Measurements from ENCODE around the gene ZNF493. TPM values are rescaled to one million over a fixed set of nuclear protein-coding genes. Genes with fewer than 3 reads are reported as not detected.

ZNF493 gene
- total RNA-seq, 1 donor from 2014 or later, result 34.6 TPM

DNA sequence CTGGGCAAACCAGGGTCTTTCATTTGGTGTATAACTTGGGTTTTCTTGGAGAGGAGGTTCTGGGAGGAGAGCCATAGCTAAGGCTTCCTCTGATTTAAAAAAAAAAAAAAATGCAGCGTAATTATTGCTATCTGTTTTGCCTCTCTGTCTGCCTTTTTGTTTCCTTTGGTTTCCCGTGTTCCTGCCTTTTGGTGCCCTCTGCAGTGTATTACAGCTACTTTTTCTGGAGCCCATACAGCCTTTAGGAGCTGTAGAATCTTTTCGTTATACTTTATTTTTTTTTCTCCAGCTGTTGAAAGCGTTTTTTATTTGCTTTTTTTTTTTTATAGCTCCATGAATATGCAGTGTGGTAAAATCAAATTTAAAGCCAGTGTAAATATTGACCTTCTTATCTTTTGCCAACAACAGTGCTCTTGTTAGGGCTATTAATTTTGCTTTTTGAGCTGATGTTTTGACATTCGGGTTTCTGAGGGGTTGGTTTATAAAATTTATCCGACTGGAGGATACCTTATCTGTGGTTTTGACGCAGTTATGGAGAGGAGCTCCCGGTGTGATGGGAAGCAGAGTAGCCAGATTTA lies 38.1 kb downstream of the ZNF493 start:
- no peak for TF ChIP-seq POLR2A (IDR thresholded peaks at IDR 0.05)
- TF ChIP-seq POLR2AphosphoS5 (IDR thresholded peaks at IDR 0.05; ENCODE audit: insufficient read depth in 1 of 2, low read depth in 1 of 2), result no peak
- TF ChIP-seq, protein P1, sequence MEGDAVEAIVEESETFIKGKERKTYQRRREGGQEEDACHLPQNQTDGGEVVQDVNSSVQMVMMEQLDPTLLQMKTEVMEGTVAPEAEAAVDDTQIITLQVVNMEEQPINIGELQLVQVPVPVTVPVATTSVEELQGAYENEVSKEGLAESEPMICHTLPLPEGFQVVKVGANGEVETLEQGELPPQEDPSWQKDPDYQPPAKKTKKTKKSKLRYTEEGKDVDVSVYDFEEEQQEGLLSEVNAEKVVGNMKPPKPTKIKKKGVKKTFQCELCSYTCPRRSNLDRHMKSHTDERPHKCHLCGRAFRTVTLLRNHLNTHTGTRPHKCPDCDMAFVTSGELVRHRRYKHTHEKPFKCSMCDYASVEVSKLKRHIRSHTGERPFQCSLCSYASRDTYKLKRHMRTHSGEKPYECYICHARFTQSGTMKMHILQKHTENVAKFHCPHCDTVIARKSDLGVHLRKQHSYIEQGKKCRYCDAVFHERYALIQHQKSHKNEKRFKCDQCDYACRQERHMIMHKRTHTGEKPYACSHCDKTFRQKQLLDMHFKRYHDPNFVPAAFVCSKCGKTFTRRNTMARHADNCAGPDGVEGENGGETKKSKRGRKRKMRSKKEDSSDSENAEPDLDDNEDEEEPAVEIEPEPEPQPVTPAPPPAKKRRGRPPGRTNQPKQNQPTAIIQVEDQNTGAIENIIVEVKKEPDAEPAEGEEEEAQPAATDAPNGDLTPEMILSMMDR (IDR thresholded peaks at IDR 0.05), result no peak
- H3K36me3 ChIP-seq, result no peaks in the 10 kb centered on the region
- no peak overlapping the region for H3K27ac ChIP-seq
- H3K27me3 ChIP-seq, result no peaks in the 10 kb centered on the region
- H3K4me1 ChIP-seq, result no peaks in the 10 kb centered on the region
- H3K4me3 ChIP-seq, result no peak overlapping the region
- intact Hi-C loops (cut with DNase I), result no loop called here
- no peak for DNase-seq (ENCODE audit: extremely low spot score in 2 of 2)
- H3K9me3 ChIP-seq, result no peaks in the 10 kb centered on the region

DNA sequence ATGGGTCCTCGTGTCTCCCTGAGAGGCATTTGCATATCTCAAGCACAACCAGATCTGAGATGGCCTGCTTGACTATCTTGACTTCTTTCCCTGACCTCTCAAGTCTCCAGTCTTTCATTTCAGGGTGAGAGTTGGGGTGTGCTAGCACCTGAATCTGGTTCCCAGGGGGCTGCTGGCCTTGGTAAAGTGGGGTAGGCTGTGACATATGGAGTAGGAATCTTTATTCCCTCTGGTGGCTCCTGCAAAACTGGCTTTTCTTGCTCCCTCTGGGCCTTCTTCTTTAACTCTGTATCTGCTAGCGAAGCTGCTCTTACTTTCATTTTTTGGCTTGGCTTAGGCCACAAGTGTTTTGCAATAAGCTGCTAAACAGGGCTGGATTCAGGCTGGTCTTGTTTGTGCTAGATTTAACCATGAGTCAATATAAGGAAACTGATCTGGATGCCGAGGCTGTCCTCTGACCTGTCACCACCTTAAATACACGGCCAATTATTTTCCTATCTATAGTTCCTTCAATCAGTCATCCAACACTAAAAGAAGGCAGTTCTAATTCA lies 42.3 kb downstream of the ZNF493 start:
- DNase-seq (ENCODE audit: extremely low spot score in 2 of 2), result no peak
- intact Hi-C loops (cut with DNase I), result no loop called here
- H3K4me3 ChIP-seq, result peak overlapping the region in 1 of 2 donors; percentile 16
- H3K27ac ChIP-seq, result peak overlapping the region; percentile 38
- H3K27me3 ChIP-seq, result no peaks in the 10 kb centered on the region
- H3K4me1 ChIP-seq, result no peaks in the 10 kb centered on the region
- no peaks in the 10 kb centered on the region for H3K9me3 ChIP-seq
- TF ChIP-seq, protein P1 (IDR thresholded peaks at IDR 0.05), result no peak
- TF ChIP-seq POLR2AphosphoS5 (IDR thresholded peaks at IDR 0.05; ENCODE audit: insufficient read depth in 1 of 2, low read depth in 1 of 2), result peak in 1 of 2 donors; percentile 78
- H3K36me3 ChIP-seq, result no peaks in the 10 kb centered on the region

DNA sequence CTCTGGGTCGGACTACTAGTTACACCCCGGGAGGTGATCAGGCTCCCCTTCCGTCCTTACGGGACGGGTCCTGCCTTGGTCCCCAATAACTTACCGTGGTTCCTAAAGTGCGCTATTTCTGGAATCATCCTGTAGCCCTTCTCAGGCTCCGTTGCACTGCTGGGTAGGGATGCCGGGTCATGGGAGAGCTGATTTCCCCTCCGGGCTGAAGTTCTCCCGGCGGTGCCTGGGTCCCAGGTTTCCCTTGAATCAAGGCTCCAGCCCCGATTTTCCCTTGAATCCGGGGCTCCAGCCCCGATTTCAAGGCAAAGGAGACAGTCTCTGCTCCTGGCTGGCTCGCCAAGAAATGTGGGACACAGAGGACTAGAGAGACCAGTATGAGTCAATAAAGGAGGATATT lies 43.4 kb downstream of the ZNF493 start:
- Histone ChIP-seq H3K4me3 (no peak overlapping the region), H3K4me1 (no peaks in the 10 kb centered on the region), H3K27ac (no peak overlapping the region), H3K27me3 (no peaks in the 10 kb centered on the region), H3K9me3 (no peaks in the 10 kb centered on the region), H3K36me3 (no peaks in the 10 kb centered on the region)
- intact Hi-C loops (cut with DNase I), result no loop called here
- TF ChIP-seq, protein P1 (IDR thresholded peaks at IDR 0.05), result no peak
- TF ChIP-seq POLR2A (IDR thresholded peaks at IDR 0.05), result no peak
- TF ChIP-seq POLR2AphosphoS5 (IDR thresholded peaks at IDR 0.05; ENCODE audit: insufficient read depth in 1 of 2, low read depth in 1 of 2), result no peak
- no peak for DNase-seq (ENCODE audit: extremely low spot score in 2 of 2)

DNA sequence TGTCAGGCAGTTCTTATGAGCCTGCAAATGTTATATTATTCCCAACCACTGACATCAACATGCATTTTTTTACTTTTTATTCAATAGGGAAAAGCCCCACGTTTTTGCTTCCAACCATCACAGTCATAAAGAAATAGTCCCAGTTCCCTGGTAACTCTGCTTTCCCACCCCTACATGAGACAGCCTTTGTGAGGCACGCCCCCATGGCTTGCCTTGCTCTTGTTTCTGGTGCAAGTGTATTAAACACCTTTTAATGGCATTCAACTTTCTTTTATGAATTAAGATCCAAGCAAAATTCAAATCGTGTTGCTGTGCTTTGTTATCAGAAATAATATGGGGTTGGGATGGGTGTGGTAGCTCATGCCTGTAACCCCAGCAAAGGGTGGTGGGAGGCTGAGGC lies 54.3 kb downstream of the ZNF493 start:
- intact Hi-C loops (cut with DNase I), result no loop called here
- peaks cover 9% of the 10 kb centered on the region for H3K9me3 ChIP-seq

DNA sequence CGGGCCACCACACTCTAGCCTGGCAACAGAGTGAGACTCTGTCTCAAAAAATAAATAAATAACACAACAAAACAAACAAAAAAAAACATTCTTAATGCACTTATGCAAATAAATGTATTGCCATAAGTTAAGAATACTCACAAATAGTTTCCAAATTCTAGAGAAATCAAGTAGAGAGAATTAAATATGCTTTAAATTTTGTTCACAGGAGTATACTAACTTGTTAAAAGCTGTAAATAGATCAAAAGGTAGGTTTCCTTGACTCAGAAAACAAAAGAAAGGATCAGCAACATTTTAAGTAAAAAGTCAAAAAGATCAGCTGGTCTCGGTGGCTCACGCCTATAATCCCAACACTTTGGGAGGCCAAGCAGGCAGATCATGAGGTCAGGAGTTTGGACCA lies 58.0 kb downstream of the ZNF493 start:
- H3K9me3 ChIP-seq, result peaks cover 9% of the 10 kb centered on the region
- no peaks in the 10 kb centered on the region for H3K4me1 ChIP-seq
- no peak overlapping the region for H3K4me3 ChIP-seq
- H3K27me3 ChIP-seq, result no peaks in the 10 kb centered on the region
- no peak for DNase-seq (ENCODE audit: extremely low spot score in 2 of 2)
- peaks cover 0 to 4% of the 10 kb centered on the region in 2 donors for H3K36me3 ChIP-seq
- TF ChIP-seq POLR2A (IDR thresholded peaks at IDR 0.05) (no peak), POLR2AphosphoS5 (IDR thresholded peaks at IDR 0.05; ENCODE audit: insufficient read depth in 1 of 2, low read depth in 1 of 2) (no peak)
- TF ChIP-seq, protein P1 (IDR thresholded peaks at IDR 0.05), result no peak
- intact Hi-C loops (cut with DNase I), result no loop called here
- no peak overlapping the region for H3K27ac ChIP-seq

More for the DNA sequence above, 54.3 kb downstream of the ZNF493 start:
- Histone ChIP-seq H3K4me1 (no peaks in the 10 kb centered on the region), H3K36me3 (no peaks in the 10 kb centered on the region), H3K27ac (no peak overlapping the region), H3K27me3 (no peaks in the 10 kb centered on the region), H3K4me3 (no peak overlapping the region)
- TF ChIP-seq, protein P1 (IDR thresholded peaks at IDR 0.05), result no peak
- TF ChIP-seq POLR2A (IDR thresholded peaks at IDR 0.05), result no peak
- no peak for TF ChIP-seq POLR2AphosphoS5 (IDR thresholded peaks at IDR 0.05; ENCODE audit: insufficient read depth in 1 of 2, low read depth in 1 of 2)
- no peak for DNase-seq (ENCODE audit: extremely low spot score in 2 of 2)

All from vagina (tissue), 2 donors.